Sciatic nerve (tissue), 2 donors: ENCODE data around the gene LBP. TPM values are rescaled to one million over a fixed set of nuclear protein-coding genes. Genes with fewer than 3 reads are reported as not detected.

ENCODE experiments used
- ATAC-seq: fragments of 200-7000 bp; cut with Tn5 transposase; one replicate; pipeline ENCODE4 v1.9.1; 2020; ENCODE audit warnings: mild to moderate bottlenecking, moderate library complexity
- DNase-seq: peaks from one replicate; pipeline ENCODE4 v3.0.0-alpha.2; 2020; ENCODE audit warnings: low spot score
- intact Hi-C: fragments of 100-400 bp; cut with DNase I; formaldehyde crosslinking; loops from one replicate; pipeline ENCODE4 v1.14.2; 2022
- total RNA-seq: library from RNA; stranded (reverse); fragmentation: NEBNext Ultra II Directional; extraction: Animal tissue kit (Norgen Biotek cat#: 25700); gene quantifications from one replicate; pipeline ENCODE4 v1.2.1, GENCODE V29; 2021
- donor health status: DM: no; HTN: no; CAD: no.
- donor health status: DM: no; HTN: no; CAD: no.

LBP gene
- total RNA-seq, 1 donor from 2014 or later: 0.40 TPM

- intact Hi-C loops: no loop called here
- DNase-seq: no peak
- ATAC-seq: no peak
These were observed 3.5 kb upstream of the LBP start for GRCh38 chr20:38342713-38343310.

- peak; percentile 74 for ATAC-seq
These were observed 2.8 kb upstream of the LBP start for GRCh38 chr20:38343311-38344106.

GRCh38 chr20:38344107-38344701, 2.1 kb upstream of the LBP start:
- ATAC-seq: no peak
- intact Hi-C loops: no loop called here
- DNase-seq: no peak

More at GRCh38 chr20:38343311-38344106, 2.8 kb upstream of the LBP start:
- intact Hi-C loops: no loop called here
- DNase-seq: peak; percentile 85

- DNase-seq (no peak), ATAC-seq (no peak)
- intact Hi-C loops: no loop called here
These were observed 639 bp upstream of the LBP start for GRCh38 chr20:38345643-38346042.

GRCh38 chr20:38346741-38347140, 459 bp downstream of the LBP start:
- ATAC-seq (peak; percentile 28), DNase-seq (no peak)
- intact Hi-C loops: no loop called here

- ATAC-seq (no peak), DNase-seq (no peak)
- intact Hi-C loops: no loop called here
These were observed 3.6 kb downstream of the LBP start for GRCh38 chr20:38349856-38350255.

- peak; percentile 87 for ATAC-seq
- DNase-seq: peak; percentile 83
- intact Hi-C loops: no loop called here
These were observed 4.8 kb downstream of the LBP start for GRCh38 chr20:38350879-38351775.

GRCh38 chr20:38353316-38353715, 7.0 kb downstream of the LBP start:
- ATAC-seq (no peak), DNase-seq (no peak)
- intact Hi-C loops: no loop called here

GRCh38 chr20:38354227-38354626, 7.9 kb downstream of the LBP start:
- intact Hi-C loops: no loop called here
- ATAC-seq: no peak
- no peak for DNase-seq

- DNase-seq (no peak), ATAC-seq (no peak)
- intact Hi-C loops: no loop called here
These were observed 9.1 kb downstream of the LBP start for GRCh38 chr20:38355161-38356012.

- intact Hi-C loops: no loop called here
- ATAC-seq (no peak), DNase-seq (no peak)
These were observed 11.4 kb downstream of the LBP start for GRCh38 chr20:38357653-38358207.

GRCh38 chr20:38358556-38358955, 12.3 kb downstream of the LBP start:
- ATAC-seq: peak; percentile 35
- intact Hi-C loops: no loop called here
- DNase-seq: no peak

- no peak for ATAC-seq
- no peak for DNase-seq
- intact Hi-C loops: no loop called here
These were observed 16.9 kb downstream of the LBP start for GRCh38 chr20:38363004-38363747.

GRCh38 chr20:38369389-38369788, 23.1 kb downstream of the LBP start:
- DNase-seq: no peak
- no peak for ATAC-seq
- intact Hi-C loops: no loop called here

- DNase-seq (no peak), ATAC-seq (no peak)
- intact Hi-C loops: no loop called here
These were observed 26.5 kb downstream of the LBP start for GRCh38 chr20:38372806-38373205.

GRCh38 chr20:38373231-38373867, 27.1 kb downstream of the LBP start:
- intact Hi-C loops: no loop called here
- ATAC-seq (peak; percentile 92), DNase-seq (no peak)

GRCh38 chr20:38373898-38374297, 27.6 kb downstream of the LBP start:
- intact Hi-C loops: no loop called here
- DNase-seq (no peak), ATAC-seq (peak; percentile 29)
